ENCODE data around the gene SPRR4.

DNA sequence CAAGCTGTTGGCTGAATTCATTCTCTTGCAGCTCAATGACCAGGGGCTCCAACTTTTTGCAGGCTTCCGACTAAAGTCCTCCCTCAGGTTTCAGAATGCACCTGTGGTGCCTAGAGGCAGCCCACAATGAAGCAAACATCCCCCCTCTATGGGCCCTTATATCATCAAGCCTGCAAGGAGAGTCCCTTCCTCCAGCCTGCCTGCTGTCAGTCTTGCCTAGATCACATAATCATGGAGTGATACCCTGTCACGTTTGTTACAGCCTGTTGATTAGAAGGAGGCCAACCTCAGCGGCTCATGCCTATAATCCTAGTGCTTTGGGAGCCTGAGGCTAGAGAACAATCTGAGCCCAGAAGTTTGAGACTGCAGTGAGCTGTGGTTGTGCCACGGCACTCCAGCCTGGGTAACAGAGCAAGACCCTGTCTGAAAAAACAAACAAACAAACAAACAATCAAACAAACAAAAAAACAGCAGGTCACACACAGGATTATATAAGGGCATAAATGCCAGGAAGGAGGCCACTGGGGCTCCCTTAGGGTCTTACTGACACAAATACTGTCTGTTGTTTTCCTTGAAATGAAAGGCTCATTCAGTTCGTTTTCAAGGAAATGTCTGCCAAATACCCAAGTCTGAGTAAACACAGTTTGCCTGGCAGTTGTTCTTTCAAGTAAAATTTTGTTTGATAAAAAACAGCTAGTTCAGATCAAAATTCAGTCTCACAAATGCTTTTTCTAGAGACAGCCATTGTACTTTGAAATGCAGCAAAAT, 26.4 kb downstream of the SPRR4 start:
- TF ChIP-seq, protein P1, sequence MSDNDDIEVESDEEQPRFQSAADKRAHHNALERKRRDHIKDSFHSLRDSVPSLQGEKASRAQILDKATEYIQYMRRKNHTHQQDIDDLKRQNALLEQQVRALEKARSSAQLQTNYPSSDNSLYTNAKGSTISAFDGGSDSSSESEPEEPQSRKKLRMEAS (CRISPR knock-in tag; IDR thresholded peaks at IDR 0.05) = no peak
- TF ChIP-seq, protein P2, sequence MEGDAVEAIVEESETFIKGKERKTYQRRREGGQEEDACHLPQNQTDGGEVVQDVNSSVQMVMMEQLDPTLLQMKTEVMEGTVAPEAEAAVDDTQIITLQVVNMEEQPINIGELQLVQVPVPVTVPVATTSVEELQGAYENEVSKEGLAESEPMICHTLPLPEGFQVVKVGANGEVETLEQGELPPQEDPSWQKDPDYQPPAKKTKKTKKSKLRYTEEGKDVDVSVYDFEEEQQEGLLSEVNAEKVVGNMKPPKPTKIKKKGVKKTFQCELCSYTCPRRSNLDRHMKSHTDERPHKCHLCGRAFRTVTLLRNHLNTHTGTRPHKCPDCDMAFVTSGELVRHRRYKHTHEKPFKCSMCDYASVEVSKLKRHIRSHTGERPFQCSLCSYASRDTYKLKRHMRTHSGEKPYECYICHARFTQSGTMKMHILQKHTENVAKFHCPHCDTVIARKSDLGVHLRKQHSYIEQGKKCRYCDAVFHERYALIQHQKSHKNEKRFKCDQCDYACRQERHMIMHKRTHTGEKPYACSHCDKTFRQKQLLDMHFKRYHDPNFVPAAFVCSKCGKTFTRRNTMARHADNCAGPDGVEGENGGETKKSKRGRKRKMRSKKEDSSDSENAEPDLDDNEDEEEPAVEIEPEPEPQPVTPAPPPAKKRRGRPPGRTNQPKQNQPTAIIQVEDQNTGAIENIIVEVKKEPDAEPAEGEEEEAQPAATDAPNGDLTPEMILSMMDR (IDR thresholded peaks at IDR 0.05) = no peak
- TF ChIP-seq, protein P3, sequence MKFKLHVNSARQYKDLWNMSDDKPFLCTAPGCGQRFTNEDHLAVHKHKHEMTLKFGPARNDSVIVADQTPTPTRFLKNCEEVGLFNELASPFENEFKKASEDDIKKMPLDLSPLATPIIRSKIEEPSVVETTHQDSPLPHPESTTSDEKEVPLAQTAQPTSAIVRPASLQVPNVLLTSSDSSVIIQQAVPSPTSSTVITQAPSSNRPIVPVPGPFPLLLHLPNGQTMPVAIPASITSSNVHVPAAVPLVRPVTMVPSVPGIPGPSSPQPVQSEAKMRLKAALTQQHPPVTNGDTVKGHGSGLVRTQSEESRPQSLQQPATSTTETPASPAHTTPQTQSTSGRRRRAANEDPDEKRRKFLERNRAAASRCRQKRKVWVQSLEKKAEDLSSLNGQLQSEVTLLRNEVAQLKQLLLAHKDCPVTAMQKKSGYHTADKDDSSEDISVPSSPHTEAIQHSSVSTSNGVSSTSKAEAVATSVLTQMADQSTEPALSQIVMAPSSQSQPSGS (CRISPR knock-in tag; IDR thresholded peaks at IDR 0.05; ENCODE audit: borderline replicate concordance, low read depth) = no peak
- no peak for TF ChIP-seq TP53 (CRISPR knock-in tag; IDR thresholded peaks at IDR 0.05)
- no peak for TF ChIP-seq NFYB (CRISPR knock-in tag; conservative IDR thresholded peaks at IDR 0.05; ENCODE audit: low read depth)
- TF ChIP-seq, protein P4, sequence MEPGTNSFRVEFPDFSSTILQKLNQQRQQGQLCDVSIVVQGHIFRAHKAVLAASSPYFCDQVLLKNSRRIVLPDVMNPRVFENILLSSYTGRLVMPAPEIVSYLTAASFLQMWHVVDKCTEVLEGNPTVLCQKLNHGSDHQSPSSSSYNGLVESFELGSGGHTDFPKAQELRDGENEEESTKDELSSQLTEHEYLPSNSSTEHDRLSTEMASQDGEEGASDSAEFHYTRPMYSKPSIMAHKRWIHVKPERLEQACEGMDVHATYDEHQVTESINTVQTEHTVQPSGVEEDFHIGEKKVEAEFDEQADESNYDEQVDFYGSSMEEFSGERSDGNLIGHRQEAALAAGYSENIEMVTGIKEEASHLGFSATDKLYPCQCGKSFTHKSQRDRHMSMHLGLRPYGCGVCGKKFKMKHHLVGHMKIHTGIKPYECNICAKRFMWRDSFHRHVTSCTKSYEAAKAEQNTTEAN (CRISPR knock-in tag; IDR thresholded peaks at IDR 0.05) = no peak
- no peak for TF ChIP-seq MXD4 (CRISPR knock-in tag; IDR thresholded peaks at IDR 0.05; ENCODE audit: borderline replicate concordance)
- no peak for TF ChIP-seq SP1 (CRISPR knock-in tag; conservative IDR thresholded peaks at IDR 0.05)
- TF ChIP-seq, protein P5, sequence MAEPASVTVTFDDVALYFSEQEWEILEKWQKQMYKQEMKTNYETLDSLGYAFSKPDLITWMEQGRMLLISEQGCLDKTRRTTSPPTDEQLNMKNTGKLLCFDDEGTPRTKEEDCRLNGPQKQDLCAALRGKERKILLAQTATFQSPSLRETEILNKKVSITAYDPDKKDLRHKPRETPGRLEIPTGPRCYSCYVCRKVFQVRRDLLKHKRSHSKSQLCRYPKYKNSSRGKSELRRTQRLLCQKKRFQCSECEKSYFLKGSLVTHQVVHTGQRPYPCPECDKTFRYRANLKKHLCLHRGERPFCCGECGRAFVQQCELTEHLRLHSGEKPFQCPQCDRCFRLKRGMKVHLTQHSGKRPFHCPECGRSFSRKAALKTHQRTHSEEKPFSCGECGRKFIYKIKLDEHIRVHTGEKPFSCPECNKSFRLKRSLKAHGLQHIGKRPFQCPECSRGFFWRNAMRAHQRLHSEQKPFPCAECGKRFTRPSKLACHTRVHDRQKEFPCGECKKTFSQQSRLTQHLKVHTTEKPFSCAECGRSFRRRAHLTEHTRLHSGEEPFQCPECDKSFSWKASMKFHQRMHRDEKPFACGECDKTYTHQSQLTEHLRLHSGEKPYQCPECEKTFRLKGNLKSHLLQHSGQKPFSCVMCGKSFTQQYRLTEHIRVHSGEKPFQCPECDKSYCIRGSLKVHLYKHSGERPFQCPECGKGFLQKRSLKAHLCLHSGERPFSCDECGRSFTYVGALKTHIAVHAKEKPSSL (CRISPR knock-in tag; conservative IDR thresholded peaks at IDR 0.05) = no peak
- TF ChIP-seq, protein P6, sequence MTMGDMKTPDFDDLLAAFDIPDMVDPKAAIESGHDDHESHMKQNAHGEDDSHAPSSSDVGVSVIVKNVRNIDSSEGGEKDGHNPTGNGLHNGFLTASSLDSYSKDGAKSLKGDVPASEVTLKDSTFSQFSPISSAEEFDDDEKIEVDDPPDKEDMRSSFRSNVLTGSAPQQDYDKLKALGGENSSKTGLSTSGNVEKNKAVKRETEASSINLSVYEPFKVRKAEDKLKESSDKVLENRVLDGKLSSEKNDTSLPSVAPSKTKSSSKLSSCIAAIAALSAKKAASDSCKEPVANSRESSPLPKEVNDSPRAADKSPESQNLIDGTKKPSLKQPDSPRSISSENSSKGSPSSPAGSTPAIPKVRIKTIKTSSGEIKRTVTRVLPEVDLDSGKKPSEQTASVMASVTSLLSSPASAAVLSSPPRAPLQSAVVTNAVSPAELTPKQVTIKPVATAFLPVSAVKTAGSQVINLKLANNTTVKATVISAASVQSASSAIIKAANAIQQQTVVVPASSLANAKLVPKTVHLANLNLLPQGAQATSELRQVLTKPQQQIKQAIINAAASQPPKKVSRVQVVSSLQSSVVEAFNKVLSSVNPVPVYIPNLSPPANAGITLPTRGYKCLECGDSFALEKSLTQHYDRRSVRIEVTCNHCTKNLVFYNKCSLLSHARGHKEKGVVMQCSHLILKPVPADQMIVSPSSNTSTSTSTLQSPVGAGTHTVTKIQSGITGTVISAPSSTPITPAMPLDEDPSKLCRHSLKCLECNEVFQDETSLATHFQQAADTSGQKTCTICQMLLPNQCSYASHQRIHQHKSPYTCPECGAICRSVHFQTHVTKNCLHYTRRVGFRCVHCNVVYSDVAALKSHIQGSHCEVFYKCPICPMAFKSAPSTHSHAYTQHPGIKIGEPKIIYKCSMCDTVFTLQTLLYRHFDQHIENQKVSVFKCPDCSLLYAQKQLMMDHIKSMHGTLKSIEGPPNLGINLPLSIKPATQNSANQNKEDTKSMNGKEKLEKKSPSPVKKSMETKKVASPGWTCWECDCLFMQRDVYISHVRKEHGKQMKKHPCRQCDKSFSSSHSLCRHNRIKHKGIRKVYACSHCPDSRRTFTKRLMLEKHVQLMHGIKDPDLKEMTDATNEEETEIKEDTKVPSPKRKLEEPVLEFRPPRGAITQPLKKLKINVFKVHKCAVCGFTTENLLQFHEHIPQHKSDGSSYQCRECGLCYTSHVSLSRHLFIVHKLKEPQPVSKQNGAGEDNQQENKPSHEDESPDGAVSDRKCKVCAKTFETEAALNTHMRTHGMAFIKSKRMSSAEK (CRISPR knock-in tag; IDR thresholded peaks at IDR 0.05; ENCODE audit: borderline replicate concordance) = no peak
- TF ChIP-seq, protein P7, sequence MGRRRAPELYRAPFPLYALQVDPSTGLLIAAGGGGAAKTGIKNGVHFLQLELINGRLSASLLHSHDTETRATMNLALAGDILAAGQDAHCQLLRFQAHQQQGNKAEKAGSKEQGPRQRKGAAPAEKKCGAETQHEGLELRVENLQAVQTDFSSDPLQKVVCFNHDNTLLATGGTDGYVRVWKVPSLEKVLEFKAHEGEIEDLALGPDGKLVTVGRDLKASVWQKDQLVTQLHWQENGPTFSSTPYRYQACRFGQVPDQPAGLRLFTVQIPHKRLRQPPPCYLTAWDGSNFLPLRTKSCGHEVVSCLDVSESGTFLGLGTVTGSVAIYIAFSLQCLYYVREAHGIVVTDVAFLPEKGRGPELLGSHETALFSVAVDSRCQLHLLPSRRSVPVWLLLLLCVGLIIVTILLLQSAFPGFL (CRISPR knock-in tag; IDR thresholded peaks at IDR 0.05; ENCODE audit: borderline replicate concordance) = no peak
- TF ChIP-seq GRHL2 (CRISPR knock-in tag; IDR thresholded peaks at IDR 0.05; ENCODE audit: insufficient replicate concordance, severe bottlenecking) = no peak
- TF ChIP-seq, protein P8, sequence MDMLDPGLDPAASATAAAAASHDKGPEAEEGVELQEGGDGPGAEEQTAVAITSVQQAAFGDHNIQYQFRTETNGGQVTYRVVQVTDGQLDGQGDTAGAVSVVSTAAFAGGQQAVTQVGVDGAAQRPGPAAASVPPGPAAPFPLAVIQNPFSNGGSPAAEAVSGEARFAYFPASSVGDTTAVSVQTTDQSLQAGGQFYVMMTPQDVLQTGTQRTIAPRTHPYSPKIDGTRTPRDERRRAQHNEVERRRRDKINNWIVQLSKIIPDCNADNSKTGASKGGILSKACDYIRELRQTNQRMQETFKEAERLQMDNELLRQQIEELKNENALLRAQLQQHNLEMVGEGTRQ (CRISPR knock-in tag; IDR thresholded peaks at IDR 0.05) = no peak

Data from WTC11 (cell line).